ENCODE measurements around the gene AKAP6. TPM values are rescaled to one million over a fixed set of nuclear protein-coding genes. Genes with fewer than 3 reads are reported as not detected.

AKAP6 gene
- total and polyA plus RNA-seq, 2 experiments from 2014 or later: 0.38 to 0.42 TPM

DNA sequence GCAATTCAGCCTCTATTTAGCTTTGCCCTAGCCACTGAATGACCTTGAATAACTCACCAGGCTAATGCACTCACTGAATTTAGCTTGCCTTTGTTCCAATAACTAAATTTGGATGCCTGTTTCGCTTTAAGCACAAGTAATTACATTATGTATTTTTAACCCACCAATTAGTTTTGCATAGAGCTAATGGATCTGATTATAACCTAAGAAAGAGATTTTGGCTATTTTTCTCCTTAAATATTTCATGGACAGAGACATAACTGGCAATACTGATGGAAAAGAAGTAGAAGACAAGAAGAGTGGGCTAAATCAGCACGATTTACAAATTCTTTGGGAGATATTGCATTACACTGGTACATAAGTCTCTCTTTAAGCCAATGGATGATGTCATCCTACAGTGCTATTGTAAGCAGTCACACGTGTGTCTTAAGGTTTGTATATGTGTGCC, 85.7 kb downstream of the AKAP6 start:
- Histone ChIP-seq H3K4me3 (no peak overlapping the region), H2AFZ (no peak overlapping the region), H3K79me2 (replicated peaks; ENCODE audit: insufficient read depth) (no peaks in the 10 kb centered on the region), H3K9me2 (ENCODE audit: insufficient read depth) (no peaks in the 10 kb centered on the region), H3K27me3 (ENCODE audit: insufficient read depth) (no peaks in the 10 kb centered on the region), H3K4me1 (ENCODE audit: insufficient read depth) (peaks cover 22% of the 10 kb centered on the region; the same call in 1 of the 2 replicates), H4K20me1 (replicated peaks; ENCODE audit: insufficient read depth) (no peaks in the 10 kb centered on the region), H3K4me2 (no peak overlapping the region), H3K27ac (ENCODE audit: low read depth) (no peak overlapping the region), H3K36me3 (ENCODE audit: insufficient read depth) (no peaks in the 10 kb centered on the region), H3F3A (replicated peaks; ENCODE audit: low read depth) (no peaks in the 10 kb centered on the region)
- H3K4me1 Mint-ChIP-seq: peaks cover 26% of the 10 kb centered on the region; the same call in 2 of the 3 replicates
- H3K4me3 Mint-ChIP-seq: no peak overlapping the region
- no peak overlapping the region for H3K27ac Mint-ChIP-seq
- ATAC-seq (no peak), DNase-seq (ENCODE audit: low spot score) (no peak)
- TF ChIP-seq STAT1 (IDR thresholded peaks at IDR 0.05; ENCODE audit: unreplicated experiment) (no peak), ZNF331 (CRISPR knock-in tag; IDR thresholded peaks at IDR 0.05; ENCODE audit: low read depth) (no peak), CREB1 (CRISPR knock-in tag; IDR thresholded peaks at IDR 0.05; ENCODE audit: low read depth) (no peak), NANOG (IDR thresholded peaks at IDR 0.05; ENCODE audit: borderline replicate concordance) (no peak), JUNB (IDR thresholded peaks at IDR 0.05; ENCODE audit: unreplicated experiment) (no peak), EZH2 (IDR thresholded peaks at IDR 0.05; ENCODE audit: low read depth, unreplicated experiment) (no peak), EZH2phosphoT487 (IDR thresholded peaks at IDR 0.05; ENCODE audit: unreplicated experiment) (no peak), POLR2AphosphoS5 (IDR thresholded peaks at IDR 0.05; ENCODE audit: low read depth) (no peak)
- TF ChIP-seq, protein P1, sequence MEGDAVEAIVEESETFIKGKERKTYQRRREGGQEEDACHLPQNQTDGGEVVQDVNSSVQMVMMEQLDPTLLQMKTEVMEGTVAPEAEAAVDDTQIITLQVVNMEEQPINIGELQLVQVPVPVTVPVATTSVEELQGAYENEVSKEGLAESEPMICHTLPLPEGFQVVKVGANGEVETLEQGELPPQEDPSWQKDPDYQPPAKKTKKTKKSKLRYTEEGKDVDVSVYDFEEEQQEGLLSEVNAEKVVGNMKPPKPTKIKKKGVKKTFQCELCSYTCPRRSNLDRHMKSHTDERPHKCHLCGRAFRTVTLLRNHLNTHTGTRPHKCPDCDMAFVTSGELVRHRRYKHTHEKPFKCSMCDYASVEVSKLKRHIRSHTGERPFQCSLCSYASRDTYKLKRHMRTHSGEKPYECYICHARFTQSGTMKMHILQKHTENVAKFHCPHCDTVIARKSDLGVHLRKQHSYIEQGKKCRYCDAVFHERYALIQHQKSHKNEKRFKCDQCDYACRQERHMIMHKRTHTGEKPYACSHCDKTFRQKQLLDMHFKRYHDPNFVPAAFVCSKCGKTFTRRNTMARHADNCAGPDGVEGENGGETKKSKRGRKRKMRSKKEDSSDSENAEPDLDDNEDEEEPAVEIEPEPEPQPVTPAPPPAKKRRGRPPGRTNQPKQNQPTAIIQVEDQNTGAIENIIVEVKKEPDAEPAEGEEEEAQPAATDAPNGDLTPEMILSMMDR (conservative IDR thresholded peaks at IDR 0.05; ENCODE audit: low read depth in 2 of 2): no peak
- TF ChIP-seq, protein P2, sequence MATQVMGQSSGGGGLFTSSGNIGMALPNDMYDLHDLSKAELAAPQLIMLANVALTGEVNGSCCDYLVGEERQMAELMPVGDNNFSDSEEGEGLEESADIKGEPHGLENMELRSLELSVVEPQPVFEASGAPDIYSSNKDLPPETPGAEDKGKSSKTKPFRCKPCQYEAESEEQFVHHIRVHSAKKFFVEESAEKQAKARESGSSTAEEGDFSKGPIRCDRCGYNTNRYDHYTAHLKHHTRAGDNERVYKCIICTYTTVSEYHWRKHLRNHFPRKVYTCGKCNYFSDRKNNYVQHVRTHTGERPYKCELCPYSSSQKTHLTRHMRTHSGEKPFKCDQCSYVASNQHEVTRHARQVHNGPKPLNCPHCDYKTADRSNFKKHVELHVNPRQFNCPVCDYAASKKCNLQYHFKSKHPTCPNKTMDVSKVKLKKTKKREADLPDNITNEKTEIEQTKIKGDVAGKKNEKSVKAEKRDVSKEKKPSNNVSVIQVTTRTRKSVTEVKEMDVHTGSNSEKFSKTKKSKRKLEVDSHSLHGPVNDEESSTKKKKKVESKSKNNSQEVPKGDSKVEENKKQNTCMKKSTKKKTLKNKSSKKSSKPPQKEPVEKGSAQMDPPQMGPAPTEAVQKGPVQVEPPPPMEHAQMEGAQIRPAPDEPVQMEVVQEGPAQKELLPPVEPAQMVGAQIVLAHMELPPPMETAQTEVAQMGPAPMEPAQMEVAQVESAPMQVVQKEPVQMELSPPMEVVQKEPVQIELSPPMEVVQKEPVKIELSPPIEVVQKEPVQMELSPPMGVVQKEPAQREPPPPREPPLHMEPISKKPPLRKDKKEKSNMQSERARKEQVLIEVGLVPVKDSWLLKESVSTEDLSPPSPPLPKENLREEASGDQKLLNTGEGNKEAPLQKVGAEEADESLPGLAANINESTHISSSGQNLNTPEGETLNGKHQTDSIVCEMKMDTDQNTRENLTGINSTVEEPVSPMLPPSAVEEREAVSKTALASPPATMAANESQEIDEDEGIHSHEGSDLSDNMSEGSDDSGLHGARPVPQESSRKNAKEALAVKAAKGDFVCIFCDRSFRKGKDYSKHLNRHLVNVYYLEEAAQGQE (IDR thresholded peaks at IDR 0.05; ENCODE audit: unreplicated experiment): no peak
- TF ChIP-seq, protein P3, sequence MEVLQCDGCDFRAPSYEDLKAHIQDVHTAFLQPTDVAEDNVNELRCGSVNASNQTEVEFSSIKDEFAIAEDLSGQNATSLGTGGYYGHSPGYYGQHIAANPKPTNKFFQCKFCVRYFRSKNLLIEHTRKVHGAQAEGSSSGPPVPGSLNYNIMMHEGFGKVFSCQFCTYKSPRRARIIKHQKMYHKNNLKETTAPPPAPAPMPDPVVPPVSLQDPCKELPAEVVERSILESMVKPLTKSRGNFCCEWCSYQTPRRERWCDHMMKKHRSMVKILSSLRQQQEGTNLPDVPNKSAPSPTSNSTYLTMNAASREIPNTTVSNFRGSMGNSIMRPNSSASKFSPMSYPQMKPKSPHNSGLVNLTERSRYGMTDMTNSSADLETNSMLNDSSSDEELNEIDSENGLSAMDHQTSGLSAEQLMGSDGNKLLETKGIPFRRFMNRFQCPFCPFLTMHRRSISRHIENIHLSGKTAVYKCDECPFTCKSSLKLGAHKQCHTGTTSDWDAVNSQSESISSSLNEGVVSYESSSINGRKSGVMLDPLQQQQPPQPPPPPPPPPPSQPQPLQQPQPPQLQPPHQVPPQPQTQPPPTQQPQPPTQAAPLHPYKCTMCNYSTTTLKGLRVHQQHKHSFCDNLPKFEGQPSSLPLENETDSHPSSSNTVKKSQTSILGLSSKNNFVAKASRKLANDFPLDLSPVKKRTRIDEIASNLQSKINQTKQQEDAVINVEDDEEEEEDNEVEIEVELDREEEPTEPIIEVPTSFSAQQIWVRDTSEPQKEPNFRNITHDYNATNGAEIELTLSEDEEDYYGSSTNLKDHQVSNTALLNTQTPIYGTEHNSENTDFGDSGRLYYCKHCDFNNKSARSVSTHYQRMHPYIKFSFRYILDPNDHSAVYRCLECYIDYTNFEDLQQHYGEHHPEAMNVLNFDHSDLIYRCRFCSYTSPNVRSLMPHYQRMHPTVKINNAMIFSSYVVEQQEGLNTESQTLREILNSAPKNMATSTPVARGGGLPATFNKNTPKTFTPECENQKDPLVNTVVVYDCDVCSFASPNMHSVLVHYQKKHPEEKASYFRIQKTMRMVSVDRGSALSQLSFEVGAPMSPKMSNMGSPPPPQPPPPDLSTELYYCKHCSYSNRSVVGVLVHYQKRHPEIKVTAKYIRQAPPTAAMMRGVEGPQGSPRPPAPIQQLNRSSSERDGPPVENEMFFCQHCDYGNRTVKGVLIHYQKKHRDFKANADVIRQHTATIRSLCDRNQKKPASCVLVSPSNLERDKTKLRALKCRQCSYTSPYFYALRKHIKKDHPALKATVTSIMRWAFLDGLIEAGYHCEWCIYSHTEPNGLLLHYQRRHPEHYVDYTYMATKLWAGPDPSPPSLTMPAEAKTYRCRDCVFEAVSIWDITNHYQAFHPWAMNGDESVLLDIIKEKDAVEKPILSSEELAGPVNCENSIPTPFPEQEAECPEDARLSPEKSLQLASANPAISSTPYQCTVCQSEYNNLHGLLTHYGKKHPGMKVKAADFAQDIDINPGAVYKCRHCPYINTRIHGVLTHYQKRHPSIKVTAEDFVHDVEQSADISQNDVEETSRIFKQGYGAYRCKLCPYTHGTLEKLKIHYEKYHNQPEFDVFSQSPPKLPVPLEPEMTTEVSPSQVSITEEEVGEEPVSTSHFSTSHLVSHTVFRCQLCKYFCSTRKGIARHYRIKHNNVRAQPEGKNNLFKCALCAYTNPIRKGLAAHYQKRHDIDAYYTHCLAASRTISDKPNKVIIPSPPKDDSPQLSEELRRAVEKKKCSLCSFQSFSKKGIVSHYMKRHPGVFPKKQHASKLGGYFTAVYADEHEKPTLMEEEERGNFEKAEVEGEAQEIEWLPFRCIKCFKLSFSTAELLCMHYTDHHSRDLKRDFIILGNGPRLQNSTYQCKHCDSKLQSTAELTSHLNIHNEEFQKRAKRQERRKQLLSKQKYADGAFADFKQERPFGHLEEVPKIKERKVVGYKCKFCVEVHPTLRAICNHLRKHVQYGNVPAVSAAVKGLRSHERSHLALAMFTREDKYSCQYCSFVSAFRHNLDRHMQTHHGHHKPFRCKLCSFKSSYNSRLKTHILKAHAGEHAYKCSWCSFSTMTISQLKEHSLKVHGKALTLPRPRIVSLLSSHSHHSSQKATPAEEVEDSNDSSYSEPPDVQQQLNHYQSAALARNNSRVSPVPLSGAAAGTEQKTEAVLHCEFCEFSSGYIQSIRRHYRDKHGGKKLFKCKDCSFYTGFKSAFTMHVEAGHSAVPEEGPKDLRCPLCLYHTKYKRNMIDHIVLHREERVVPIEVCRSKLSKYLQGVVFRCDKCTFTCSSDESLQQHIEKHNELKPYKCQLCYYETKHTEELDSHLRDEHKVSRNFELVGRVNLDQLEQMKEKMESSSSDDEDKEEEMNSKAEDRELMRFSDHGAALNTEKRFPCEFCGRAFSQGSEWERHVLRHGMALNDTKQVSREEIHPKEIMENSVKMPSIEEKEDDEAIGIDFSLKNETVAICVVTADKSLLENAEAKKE (CRISPR knock-in tag; IDR thresholded peaks at IDR 0.05): no peak
- TF ChIP-seq, protein P4, sequence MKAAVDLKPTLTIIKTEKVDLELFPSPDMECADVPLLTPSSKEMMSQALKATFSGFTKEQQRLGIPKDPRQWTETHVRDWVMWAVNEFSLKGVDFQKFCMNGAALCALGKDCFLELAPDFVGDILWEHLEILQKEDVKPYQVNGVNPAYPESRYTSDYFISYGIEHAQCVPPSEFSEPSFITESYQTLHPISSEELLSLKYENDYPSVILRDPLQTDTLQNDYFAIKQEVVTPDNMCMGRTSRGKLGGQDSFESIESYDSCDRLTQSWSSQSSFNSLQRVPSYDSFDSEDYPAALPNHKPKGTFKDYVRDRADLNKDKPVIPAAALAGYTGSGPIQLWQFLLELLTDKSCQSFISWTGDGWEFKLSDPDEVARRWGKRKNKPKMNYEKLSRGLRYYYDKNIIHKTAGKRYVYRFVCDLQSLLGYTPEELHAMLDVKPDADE (IDR thresholded peaks at IDR 0.05): no peak
- no peaks in the 10 kb centered on the region for H3K9me3 Mint-ChIP-seq
- no peaks in the 10 kb centered on the region for H3K36me3 Mint-ChIP-seq (ENCODE audit: low read depth)
- peaks cover 2% of the 10 kb centered on the region for H3K27me3 Mint-ChIP-seq (ENCODE audit: insufficient read depth, low read depth, poor library complexity)

Measured in GM23338 (cell line).